Spleen (tissue), 11 donors: ENCODE data around the gene ARHGEF10L. TPM values are rescaled to one million over a fixed set of nuclear protein-coding genes. Genes with fewer than 3 reads are reported as not detected.

Experiments
- DNase-seq: peaks from one replicate; pipeline ENCODE4 v3.0.0-alpha.2; 2020
- H3K27ac ChIP-seq, 8 donors: fragments of 200-600 bp; sonication (generic) in 7 of 8; 1 replicate in 4 of 8; 2 replicates in 4 of 8; pipeline versions ENCODE4 v1.5.0 to v1.8.0; 2016 to 2021; ENCODE audit warnings: inconsistent platforms in 4 of 8, mild to moderate bottlenecking in 4 of 8, moderate library complexity in 1 of 8
- H3K27me3 ChIP-seq, 7 donors: fragments of 200-600 bp; sonication (generic) in 6 of 7; replicated peaks in 1 of 7; 1 replicate in 4 of 7; 2 replicates in 3 of 7; pipeline versions ENCODE4 v1.5.0 to v1.8.0; 2016 to 2021; ENCODE audit warnings: inconsistent platforms in 3 of 7, mild to moderate bottlenecking in 1 of 7
- H3K36me3 ChIP-seq, 6 donors: fragments of 200-600 bp; sonication (generic) in 5 of 6; 1 replicate in 4 of 6; 2 replicates in 2 of 6; pipeline versions ENCODE4 v1.5.0 to v1.8.0; 2016 to 2021; ENCODE audit warnings: inconsistent platforms in 2 of 6
- H3K4me1 ChIP-seq, 6 donors: fragments of 200-600 bp; sonication (generic) in 5 of 6; 1 replicate in 3 of 6; 2 replicates in 3 of 6; pipeline versions ENCODE4 v1.5.0 to v1.8.0; 2016 to 2021; ENCODE audit warnings: inconsistent platforms in 3 of 6
- H3K4me3 ChIP-seq, 8 donors: fragments of 200-600 bp; sonication (generic) in 7 of 8; 1 replicate in 4 of 8; 2 replicates in 4 of 8; pipeline versions ENCODE4 v1.5.0 to v1.8.0; 2016 to 2021; ENCODE audit warnings: inconsistent platforms in 4 of 8, mild to moderate bottlenecking in 4 of 8, moderate library complexity in 2 of 8
- H3K9me3 ChIP-seq, 8 donors: fragments of 200-600 bp; sonication (generic) in 7 of 8; 1 replicate in 4 of 8; 2 replicates in 4 of 8; pipeline versions ENCODE4 v1.5.0 to v1.8.0; 2016 to 2021; ENCODE audit warnings: inconsistent platforms in 4 of 8
- CTCF ChIP-seq, 11 experiments: fragments of 200-600 bp in 7 of 11; fragments of 450-650 bp in 4 of 11; sonication (generic) in 4 of 11; IDR thresholded peaks in 8 of 11; conservative IDR thresholded peaks in 3 of 11; 1 replicate in 7 of 11; 2 replicates in 4 of 11; pipeline versions ENCODE4 v1.4.0 to v1.8.0; 2016 to 2021; ENCODE audit warnings: antibody characterized with exemption in 11 of 11, inconsistent platforms in 4 of 11, mild to moderate bottlenecking in 1 of 11
- POLR2A ChIP-seq, 3 donors: fragments of 450-650 bp; IDR thresholded peaks; one replicate each; pipeline ENCODE4 v1.5.1; 2017; ENCODE audit warnings: antibody characterized with exemption in 3 of 3, mild to moderate bottlenecking in 1 of 3
- POLR2AphosphoS5 ChIP-seq, 3 donors: sonication (generic); formaldehyde crosslinking; IDR thresholded peaks; one replicate each; pipeline ENCODE4 v1.5.1; 2017; ENCODE audit warnings: antibody characterized with exemption in 3 of 3
- WGBS, 5 donors: extraction: QIAGEN DNeasy Blood & Tissue Kit in 3 of 5; methylation state at CpG; one replicate each; pipeline versions ENCODE4 v1.1.5 to v1.1.7; 2013 to 2018; 5-methylcytosine and 5-hydroxymethylcytosine counted together
- intact Hi-C: fragments of 100-400 bp; cut with DNase I; formaldehyde crosslinking; loops from one replicate; pipeline ENCODE4 v1.15.0; 2023; ENCODE audit warnings: low total_unique reads
- polyA plus RNA-seq, 3 donors: library from polyadenylated mRNA; stranded (reverse); fragments of 200-250 nt; gene quantifications; one replicate each; pipeline ENCODE4 v1.2.1, GENCODE V29; 2013
- total RNA-seq, 7 donors: library from RNA; depleted of rRNA in 3 of 7; stranded (reverse); fragments of >200 nt in 3 of 7; fragmentation: NEBNext Ultra II Directional in 4 of 7; extraction: Animal tissue kit (Norgen Biotek cat#: 25700) in 4 of 7; gene quantifications; one replicate each; pipeline versions ENCODE4 v1.1.0 to v1.2.1, GENCODE V29; 2016 to 2021
- donor health status: healthy with polysubstance abuse.
- donor health status: DM: no; HTN: no; CAD: no; lungs with moderate emphysema.
- donor health status: DM: no; HTN: no; CAD: no.
- donor health status: Bipolar disorder and iron deficiency.
- donor health status: healthy.
- donor health status: DM: no; HTN: no; CAD: no.
- donor health status: DM: yes; HTN: yes; CAD: no.

Gene ARHGEF10L
- total and polyA plus RNA-seq, 10 donors = 10.0 to 40.9 (median 21.4) TPM

- no peaks in the 10 kb centered on the region for H3K9me3 ChIP-seq
- WGBS, 5 donors = 64 to 71% (median 68%) methylated on average over 6 of the region's 6 CpGs
- no peak overlapping the region for H3K4me3 ChIP-seq
- intact Hi-C loops = no loop called here
- no peak overlapping the region for H3K27ac ChIP-seq
- no peaks in the 10 kb centered on the region for H3K36me3 ChIP-seq
- peaks cover 0 to 52% (median 12%) of the 10 kb centered on the region in 7 donors for H3K27me3 ChIP-seq
- DNase-seq = no peak
- H3K4me1 ChIP-seq = no peaks in the 10 kb centered on the region
- TF ChIP-seq CTCF (IDR thresholded peaks at IDR 0.05 in 8 of 11, conservative IDR thresholded peaks at IDR 0.05 in 3 of 11) (no peak), POLR2A (IDR thresholded peaks at IDR 0.05) (no peak), POLR2AphosphoS5 (IDR thresholded peaks at IDR 0.05) (no peak)
Measured at GRCh38 chr1:17736625-17737024, 197.1 kb downstream of the ARHGEF10L start.

DNA sequence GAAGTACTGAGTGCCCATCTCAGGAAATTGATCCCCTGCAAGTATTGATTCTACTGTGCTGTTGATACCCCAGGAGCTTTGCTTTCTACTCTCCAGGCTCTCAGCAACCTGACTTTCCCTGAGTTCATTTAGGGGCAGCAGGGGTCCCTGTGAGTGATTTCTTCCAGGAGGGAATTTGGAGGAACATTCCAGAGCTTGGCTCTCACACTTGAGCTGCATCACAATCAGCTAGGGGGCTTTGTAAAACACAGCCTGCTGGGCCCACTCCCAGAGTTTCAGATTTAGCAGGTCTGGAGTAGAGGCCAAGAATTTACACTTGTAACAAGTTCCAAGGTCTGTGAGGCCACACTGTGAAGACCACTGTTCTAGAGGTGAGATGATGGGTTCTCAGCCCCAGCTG is 199.6 kb downstream of the ARHGEF10L start:
- H3K9me3 ChIP-seq = no peaks in the 10 kb centered on the region
- H3K4me3 ChIP-seq = no peak overlapping the region
- intact Hi-C loops = no loop called here
- H3K36me3 ChIP-seq = no peaks in the 10 kb centered on the region
- DNase-seq = no peak
- peaks cover 0 to 67% (median 12%) of the 10 kb centered on the region in 7 donors for H3K27me3 ChIP-seq
- TF ChIP-seq POLR2AphosphoS5 (IDR thresholded peaks at IDR 0.05) = no peak
- no peak for TF ChIP-seq POLR2A (IDR thresholded peaks at IDR 0.05)
- no peak for TF ChIP-seq CTCF (IDR thresholded peaks at IDR 0.05 in 8 of 11, conservative IDR thresholded peaks at IDR 0.05 in 3 of 11)
- H3K27ac ChIP-seq = no peak overlapping the region
- H3K4me1 ChIP-seq = no peaks in the 10 kb centered on the region

- H3K36me3 ChIP-seq = no peaks in the 10 kb centered on the region
- DNase-seq = no peak
- H3K27me3 ChIP-seq = peaks cover 0 to 62% (median 4%) of the 10 kb centered on the region in 7 donors
- H3K4me1 ChIP-seq = no peaks in the 10 kb centered on the region
- no peaks in the 10 kb centered on the region for H3K9me3 ChIP-seq
- no peak overlapping the region for H3K4me3 ChIP-seq
- TF ChIP-seq POLR2AphosphoS5 (IDR thresholded peaks at IDR 0.05) = no peak
- no peak for TF ChIP-seq POLR2A (IDR thresholded peaks at IDR 0.05)
- no peak for TF ChIP-seq CTCF (IDR thresholded peaks at IDR 0.05 in 8 of 11, conservative IDR thresholded peaks at IDR 0.05 in 3 of 11)
- WGBS, 5 donors = 77 to 88% (median 84%) methylated on average over 5 of the region's 5 CpGs
- intact Hi-C loops = no loop called here
- H3K27ac ChIP-seq = no peak overlapping the region
Measured at GRCh38 chr1:17741052-17741451, 201.6 kb downstream of the ARHGEF10L start.

DNA sequence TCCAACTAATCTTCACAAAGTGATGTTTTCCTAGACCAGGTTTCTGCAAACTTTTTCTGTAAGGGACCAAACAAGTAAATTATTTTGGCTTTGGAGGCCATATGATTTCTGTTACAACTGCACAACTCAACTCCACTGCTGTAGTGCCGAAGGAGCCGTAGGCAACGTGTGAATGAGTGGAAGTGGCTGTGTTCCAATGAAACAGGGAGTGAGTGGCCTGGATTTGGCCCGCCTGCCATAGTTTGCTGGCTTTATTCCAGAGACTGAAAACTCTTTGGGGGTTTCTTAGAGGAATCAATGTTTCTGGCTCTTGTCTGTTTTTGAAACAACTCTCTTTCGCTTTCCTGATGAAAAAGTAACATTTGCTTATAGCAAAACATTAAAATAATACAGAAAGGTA is 203.1 kb downstream of the ARHGEF10L start:
- no peak for DNase-seq
- WGBS, 5 donors = 40 to 64% (median 55%) methylated on average over 5 of the region's 5 CpGs
- no peak for TF ChIP-seq CTCF (IDR thresholded peaks at IDR 0.05 in 8 of 11, conservative IDR thresholded peaks at IDR 0.05 in 3 of 11)
- TF ChIP-seq POLR2A (IDR thresholded peaks at IDR 0.05) = no peak
- TF ChIP-seq POLR2AphosphoS5 (IDR thresholded peaks at IDR 0.05) = no peak

More for the DNA sequence above, 203.1 kb downstream of the ARHGEF10L start:
- no peaks in the 10 kb centered on the region for H3K36me3 ChIP-seq
- peaks cover 0 to 61% (median 0%) of the 10 kb centered on the region in 7 donors for H3K27me3 ChIP-seq
- H3K27ac ChIP-seq = no peak overlapping the region
- peaks cover 0 to 2% (median 0%) of the 10 kb centered on the region in 8 donors for H3K9me3 ChIP-seq
- H3K4me3 ChIP-seq = no peak overlapping the region
- intact Hi-C loops = no loop called here
- no peaks in the 10 kb centered on the region for H3K4me1 ChIP-seq
